ENCODE results near the gene KIF15.

Gene KIF15

DNA sequence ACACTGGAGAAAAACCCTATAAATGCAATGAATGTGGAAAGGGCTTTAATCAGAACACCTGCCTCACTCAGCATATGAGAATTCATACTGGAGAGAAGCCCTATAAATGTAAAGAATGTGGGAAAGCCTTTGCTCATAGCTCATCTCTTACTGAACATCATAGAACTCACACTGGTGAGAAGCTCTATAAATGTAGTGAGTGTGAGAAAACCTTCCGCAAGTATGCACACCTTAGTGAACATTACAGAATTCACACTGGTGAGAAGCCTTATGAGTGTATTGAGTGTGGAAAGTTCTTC is 39.5 kb upstream of the KIF15 start:
- DNase-seq = no peak
- no peak overlapping the region for H3K4me2 ChIP-seq (ENCODE audit: low read length, poor library complexity, severe bottlenecking)
- H3K9ac ChIP-seq (ENCODE audit: low read length) = no peak overlapping the region
- H2BK12ac ChIP-seq (ENCODE audit: low read length in 2 of 2) = no peak overlapping the region
- WGBS = no CpG with 5 or more reads among the region's 1 CpG
- peaks cover 15 to 52% of the 10 kb centered on the region in 2 experiments for H3K36me3 ChIP-seq (ENCODE audit: control insufficient read depth in 1 of 2, insufficient read depth in 2 of 2, low read depth in 1 of 2, low read length in 2 of 2)
- peak overlapping the region in 1 of 2 experiments; percentile 70 for H3K4me3 ChIP-seq (ENCODE audit: insufficient read depth in 1 of 2, low read depth in 1 of 2, low read length in 2 of 2)
- H2AK5ac ChIP-seq (ENCODE audit: low read length, severe bottlenecking) = no peak overlapping the region
- no peak overlapping the region for H3K27ac ChIP-seq (ENCODE audit: low read length, poor library complexity, severe bottlenecking)
- H3K23ac ChIP-seq (ENCODE audit: low read length in 2 of 2) = no peak overlapping the region
- no peak overlapping the region for H2BK5ac ChIP-seq (ENCODE audit: low read depth, low read length, poor library complexity, severe bottlenecking)
- no peak overlapping the region for H3K14ac ChIP-seq (ENCODE audit: low read length in 2 of 2)
- H2AFZ ChIP-seq (ENCODE audit: low read depth, low read length) = no peak overlapping the region
- H4K91ac ChIP-seq (ENCODE audit: low read length) = no peak overlapping the region
- no peak overlapping the region for H2BK120ac ChIP-seq (ENCODE audit: low read depth, low read length)
- H3K27me3 ChIP-seq (ENCODE audit: control insufficient read depth in 1 of 2, insufficient read depth in 1 of 2, low read length in 2 of 2) = no peaks in the 10 kb centered on the region
- no peak overlapping the region for H2BK15ac ChIP-seq (ENCODE audit: low read depth, poor library complexity, severe bottlenecking)
- peaks cover 96% of the 10 kb centered on the region for H3K9me3 ChIP-seq (ENCODE audit: control insufficient read depth, low read length)
- H3K79me1 ChIP-seq (replicated peaks; ENCODE audit: low read length, poor library complexity, severe bottlenecking) = peaks cover 10% of the 10 kb centered on the region
- no peak overlapping the region for H3K18ac ChIP-seq (ENCODE audit: low read depth in 1 of 2, low read length in 2 of 2)
- H3K4ac ChIP-seq (ENCODE audit: low read depth in 1 of 2, low read length in 2 of 2) = no peak overlapping the region
- no peak overlapping the region for H4K8ac ChIP-seq (ENCODE audit: low read length)
- no peaks in the 10 kb centered on the region for H3K4me1 ChIP-seq (ENCODE audit: control insufficient read depth, insufficient read depth, low read depth, low read length)

DNA sequence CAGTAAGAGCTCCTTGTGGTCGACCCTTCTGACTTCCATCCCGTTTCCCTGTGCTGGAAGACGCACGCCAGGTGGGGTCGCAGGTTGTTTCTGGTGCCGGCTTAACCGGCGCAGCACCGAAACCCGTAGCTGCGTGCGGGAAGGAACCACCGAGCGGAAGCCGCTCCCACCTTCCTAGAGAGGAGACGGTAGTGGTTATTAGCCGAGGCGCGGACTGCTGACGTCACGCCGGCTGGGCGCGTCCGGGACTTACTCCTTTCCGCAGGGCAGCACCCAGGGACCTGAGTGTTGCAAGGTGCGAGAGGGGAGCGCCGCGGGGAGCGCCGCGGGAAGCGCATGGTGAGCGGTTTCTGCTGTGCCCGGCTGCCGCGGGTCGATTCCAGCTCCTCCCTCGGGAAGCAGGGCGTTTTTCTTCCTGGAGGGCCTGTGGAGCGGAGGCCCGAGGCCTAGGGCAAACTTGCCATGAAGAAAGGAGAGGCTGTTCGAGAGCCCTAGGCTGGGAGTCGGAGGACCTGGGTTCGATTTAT is 32.1 kb upstream of the KIF15 start, which contains the start of gene ZNF501:
TSS of gene ZNF501 (plus strand) at position 252 of the 527 bp plus-strand sequence. CDS start 4,787 bp downstream, outside the sequence.
- H3K36me3 ChIP-seq (ENCODE audit: control insufficient read depth in 1 of 2, insufficient read depth in 2 of 2, low read depth in 1 of 2, low read length in 2 of 2) = peaks cover 0 to 39% of the 10 kb centered on the region in 2 experiments
- H2BK5ac ChIP-seq (ENCODE audit: low read depth, low read length, poor library complexity, severe bottlenecking) = no peak within 1 kb of the TSS
- H2BK15ac ChIP-seq (ENCODE audit: low read depth, poor library complexity, severe bottlenecking) = no peak within 1 kb of the TSS
- peak; percentile 68 for DNase-seq
- peaks cover 91% of the 10 kb centered on the region for H3K9me3 ChIP-seq (ENCODE audit: control insufficient read depth, low read length)
- H3K4me3 ChIP-seq (ENCODE audit: insufficient read depth in 1 of 2, low read depth in 1 of 2, low read length in 2 of 2) = peak within 1 kb of the TSS; percentile 41 to 89
- H3K79me1 ChIP-seq (replicated peaks; ENCODE audit: low read length, poor library complexity, severe bottlenecking) = no peaks in the 10 kb centered on the region
- no peak within 1 kb of the TSS for H2AK5ac ChIP-seq (ENCODE audit: low read length, severe bottlenecking)
- WGBS = 6% methylated on average over 46 of the region's 46 CpGs
- H2AFZ ChIP-seq (ENCODE audit: low read depth, low read length) = peak within 1 kb of the TSS; percentile 72
- no peak within 1 kb of the TSS for H3K14ac ChIP-seq (ENCODE audit: low read length in 2 of 2)
- no peaks in the 10 kb centered on the region for H3K4me1 ChIP-seq (ENCODE audit: control insufficient read depth, insufficient read depth, low read depth, low read length)
- H3K4ac ChIP-seq (ENCODE audit: low read depth in 1 of 2, low read length in 2 of 2) = peak within 1 kb of the TSS in 1 of 2 experiments; percentile 34
- H4K8ac ChIP-seq (ENCODE audit: low read length) = peak within 1 kb of the TSS; percentile 78
- no peak within 1 kb of the TSS for H3K23ac ChIP-seq (ENCODE audit: low read length in 2 of 2)
- no peak within 1 kb of the TSS for H3K27ac ChIP-seq (ENCODE audit: low read length, poor library complexity, severe bottlenecking)
- peak within 1 kb of the TSS; percentile 18 for H4K91ac ChIP-seq (ENCODE audit: low read length)
- H3K4me2 ChIP-seq (ENCODE audit: low read length, poor library complexity, severe bottlenecking) = peak within 1 kb of the TSS; percentile 5
- peak within 1 kb of the TSS; percentile 90 for H3K9ac ChIP-seq (ENCODE audit: low read length)
- no peaks in the 10 kb centered on the region for H3K27me3 ChIP-seq (ENCODE audit: control insufficient read depth in 1 of 2, insufficient read depth in 1 of 2, low read length in 2 of 2)
- no peak within 1 kb of the TSS for H2BK120ac ChIP-seq (ENCODE audit: low read depth, low read length)
- H2BK12ac ChIP-seq (ENCODE audit: low read length in 2 of 2) = no peak within 1 kb of the TSS
- no peak within 1 kb of the TSS for H3K18ac ChIP-seq (ENCODE audit: low read depth in 1 of 2, low read length in 2 of 2)

DNA sequence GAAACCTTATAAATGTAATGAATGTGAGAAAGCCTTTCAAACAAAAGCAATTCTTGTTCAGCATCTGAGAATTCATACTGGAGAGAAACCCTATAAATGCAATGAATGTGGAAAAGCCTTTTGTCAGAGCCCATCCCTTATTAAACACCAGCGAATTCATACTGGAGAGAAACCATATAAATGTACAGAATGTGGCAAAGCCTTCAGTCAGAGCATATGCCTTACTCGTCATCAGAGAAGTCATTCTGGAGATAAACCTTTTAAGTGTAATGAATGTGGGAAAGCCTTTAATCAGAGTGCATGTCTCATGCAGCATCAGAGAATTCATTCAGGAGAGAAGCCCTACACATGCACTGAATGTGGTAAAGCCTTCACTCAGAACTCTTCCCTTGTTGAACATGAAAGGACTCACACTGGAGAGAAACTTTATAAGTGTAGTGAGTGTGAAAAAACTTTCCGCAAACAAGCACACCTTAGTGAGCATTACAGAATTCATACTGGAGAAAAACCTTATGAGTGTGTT is 26.9 kb upstream of the KIF15 start:
- WGBS = 65% methylated on average over 2 of the region's 3 CpGs
- Histone ChIP-seq H3K4ac (ENCODE audit: low read depth in 1 of 2, low read length in 2 of 2) (no peak overlapping the region), H3K27me3 (ENCODE audit: control insufficient read depth in 1 of 2, insufficient read depth in 1 of 2, low read length in 2 of 2) (no peaks in the 10 kb centered on the region), H3K27ac (ENCODE audit: low read length, poor library complexity, severe bottlenecking) (no peak overlapping the region), H3K4me1 (ENCODE audit: control insufficient read depth, insufficient read depth, low read depth, low read length) (no peaks in the 10 kb centered on the region), H3K9me3 (ENCODE audit: control insufficient read depth, low read length) (peaks cover 93% of the 10 kb centered on the region), H2AFZ (ENCODE audit: low read depth, low read length) (no peak overlapping the region), H2BK120ac (ENCODE audit: low read depth, low read length) (no peak overlapping the region), H3K36me3 (ENCODE audit: control insufficient read depth in 1 of 2, insufficient read depth in 2 of 2, low read depth in 1 of 2, low read length in 2 of 2) (peaks cover 0 to 58% of the 10 kb centered on the region in 2 experiments), H3K79me1 (replicated peaks; ENCODE audit: low read length, poor library complexity, severe bottlenecking) (no peaks in the 10 kb centered on the region), H3K14ac (ENCODE audit: low read length in 2 of 2) (no peak overlapping the region), H3K9ac (ENCODE audit: low read length) (no peak overlapping the region), H2BK15ac (ENCODE audit: low read depth, poor library complexity, severe bottlenecking) (no peak overlapping the region), H3K18ac (ENCODE audit: low read depth in 1 of 2, low read length in 2 of 2) (no peak overlapping the region), H2AK5ac (ENCODE audit: low read length, severe bottlenecking) (no peak overlapping the region), H4K8ac (ENCODE audit: low read length) (no peak overlapping the region), H2BK5ac (ENCODE audit: low read depth, low read length, poor library complexity, severe bottlenecking) (no peak overlapping the region), H3K4me2 (ENCODE audit: low read length, poor library complexity, severe bottlenecking) (no peak overlapping the region), H3K23ac (ENCODE audit: low read length in 2 of 2) (no peak overlapping the region), H4K91ac (ENCODE audit: low read length) (no peak overlapping the region), H2BK12ac (ENCODE audit: low read length in 2 of 2) (no peak overlapping the region), H3K4me3 (ENCODE audit: insufficient read depth in 1 of 2, low read depth in 1 of 2, low read length in 2 of 2) (peak overlapping the region in 1 of 2 experiments; percentile 9)
- no peak for DNase-seq

DNA sequence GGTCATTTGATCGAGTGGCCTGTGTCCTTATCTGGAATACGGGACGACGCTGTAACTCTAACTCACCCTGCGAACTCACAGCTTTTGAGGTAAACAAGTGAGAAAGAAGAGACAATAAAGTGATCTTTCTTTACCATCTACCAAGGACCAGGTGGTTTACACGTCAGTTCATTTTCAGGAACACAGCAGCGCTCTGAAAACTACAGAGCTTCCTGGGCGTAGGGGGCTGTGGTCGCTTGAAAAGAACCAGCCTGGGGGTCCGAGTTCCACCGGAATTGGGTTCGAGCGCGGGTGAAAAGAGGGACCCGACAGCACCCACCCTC is 532 bp upstream of the KIF15 start:
- Histone ChIP-seq H3K18ac (ENCODE audit: low read depth in 1 of 2, low read length in 2 of 2) (peak overlapping the region; percentile 59 to 78), H3K36me3 (ENCODE audit: control insufficient read depth in 1 of 2, insufficient read depth in 2 of 2, low read depth in 1 of 2, low read length in 2 of 2) (peaks cover 6 to 22% of the 10 kb centered on the region in 2 experiments), H2BK12ac (ENCODE audit: low read length in 2 of 2) (no peak overlapping the region), H4K8ac (ENCODE audit: low read length) (peak overlapping the region; percentile 90), H3K9me3 (ENCODE audit: control insufficient read depth, low read length) (peaks cover 29% of the 10 kb centered on the region), H3K4me1 (ENCODE audit: control insufficient read depth, insufficient read depth, low read depth, low read length) (peaks cover 2% of the 10 kb centered on the region), H3K14ac (ENCODE audit: low read length in 2 of 2) (peak overlapping the region in 1 of 2 experiments; percentile 41), H2BK5ac (ENCODE audit: low read depth, low read length, poor library complexity, severe bottlenecking) (no peak overlapping the region), H2AFZ (ENCODE audit: low read depth, low read length) (peak overlapping the region; percentile 83), H3K4me2 (ENCODE audit: low read length, poor library complexity, severe bottlenecking) (peak overlapping the region; percentile 70), H2AK5ac (ENCODE audit: low read length, severe bottlenecking) (no peak overlapping the region), H3K23ac (ENCODE audit: low read length in 2 of 2) (no peak overlapping the region), H3K27ac (ENCODE audit: low read length, poor library complexity, severe bottlenecking) (peak overlapping the region; percentile 38), H2BK120ac (ENCODE audit: low read depth, low read length) (no peak overlapping the region), H3K4ac (ENCODE audit: low read depth in 1 of 2, low read length in 2 of 2) (peak overlapping the region in 1 of 2 experiments; percentile 56), H4K91ac (ENCODE audit: low read length) (no peak overlapping the region), H3K27me3 (ENCODE audit: control insufficient read depth in 1 of 2, insufficient read depth in 1 of 2, low read length in 2 of 2) (no peaks in the 10 kb centered on the region), H2BK15ac (ENCODE audit: low read depth, poor library complexity, severe bottlenecking) (peak overlapping the region; percentile 80), H3K9ac (ENCODE audit: low read length) (peak overlapping the region; percentile 96), H3K4me3 (ENCODE audit: insufficient read depth in 1 of 2, low read depth in 1 of 2, low read length in 2 of 2) (peak overlapping the region; percentile 69 to 94), H3K79me1 (replicated peaks; ENCODE audit: low read length, poor library complexity, severe bottlenecking) (peaks cover 37% of the 10 kb centered on the region)
- no peak for DNase-seq
- WGBS = 10% methylated on average over 14 of the region's 15 CpGs

Measured in mesenchymal stem cell (in vitro differentiated cells and primary cell).